ENCODE measurements around the gene COQ4. TPM values are rescaled to one million over a fixed set of nuclear protein-coding genes. Genes with fewer than 3 reads are reported as not detected.

COQ4 gene
- total RNA-seq, 1 donor from 2014 or later: 31.4 TPM

DNA sequence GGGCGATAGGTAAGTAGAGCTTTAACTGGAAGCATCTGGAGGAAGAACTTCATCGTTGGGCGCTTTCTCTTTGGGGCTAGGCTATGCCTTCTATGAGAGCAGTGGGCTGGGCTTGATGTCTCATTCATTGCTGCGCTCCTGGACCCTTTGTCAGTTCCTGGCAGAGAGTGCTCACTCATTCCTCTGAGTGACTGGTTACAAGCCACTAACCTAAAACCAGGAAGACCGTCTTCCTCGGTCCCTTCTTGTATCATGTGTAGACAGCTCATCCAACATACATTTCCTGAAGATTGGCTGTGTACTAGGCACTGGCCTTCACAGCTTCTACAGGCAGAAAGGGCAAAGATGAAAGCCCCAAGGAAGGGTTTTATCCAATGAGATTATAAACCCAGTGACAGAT, 40.1 kb upstream of the COQ4 start:
- no peaks in the 10 kb centered on the region for H3K27me3 Mint-ChIP-seq (ENCODE audit: low read depth, unreplicated experiment)
- peaks cover 3% of the 10 kb centered on the region for H3K79me2 ChIP-seq (ENCODE audit: insufficient read depth, low read length)
- DNase-seq (ENCODE audit: low read depth) (peak; percentile 69), FAIRE-seq (no peak)
- no peak overlapping the region for H3K9ac ChIP-seq (ENCODE audit: low read length)
- no peak overlapping the region for H3K4me3 Mint-ChIP-seq (ENCODE audit: unreplicated experiment)
- TF ChIP-seq, protein P1, sequence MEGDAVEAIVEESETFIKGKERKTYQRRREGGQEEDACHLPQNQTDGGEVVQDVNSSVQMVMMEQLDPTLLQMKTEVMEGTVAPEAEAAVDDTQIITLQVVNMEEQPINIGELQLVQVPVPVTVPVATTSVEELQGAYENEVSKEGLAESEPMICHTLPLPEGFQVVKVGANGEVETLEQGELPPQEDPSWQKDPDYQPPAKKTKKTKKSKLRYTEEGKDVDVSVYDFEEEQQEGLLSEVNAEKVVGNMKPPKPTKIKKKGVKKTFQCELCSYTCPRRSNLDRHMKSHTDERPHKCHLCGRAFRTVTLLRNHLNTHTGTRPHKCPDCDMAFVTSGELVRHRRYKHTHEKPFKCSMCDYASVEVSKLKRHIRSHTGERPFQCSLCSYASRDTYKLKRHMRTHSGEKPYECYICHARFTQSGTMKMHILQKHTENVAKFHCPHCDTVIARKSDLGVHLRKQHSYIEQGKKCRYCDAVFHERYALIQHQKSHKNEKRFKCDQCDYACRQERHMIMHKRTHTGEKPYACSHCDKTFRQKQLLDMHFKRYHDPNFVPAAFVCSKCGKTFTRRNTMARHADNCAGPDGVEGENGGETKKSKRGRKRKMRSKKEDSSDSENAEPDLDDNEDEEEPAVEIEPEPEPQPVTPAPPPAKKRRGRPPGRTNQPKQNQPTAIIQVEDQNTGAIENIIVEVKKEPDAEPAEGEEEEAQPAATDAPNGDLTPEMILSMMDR (IDR thresholded peaks at IDR 0.05; ENCODE audit: insufficient read depth, low read depth, low read length): no peak
- TF ChIP-seq EZH2 (IDR thresholded peaks at IDR 0.05; ENCODE audit: insufficient read depth, low read length): no peak
- no peak overlapping the region for H3K4me3 ChIP-seq (ENCODE audit: insufficient read depth, low read depth, low read length)
- no peaks in the 10 kb centered on the region for H3K9me3 Mint-ChIP-seq (ENCODE audit: unreplicated experiment)
- no peak overlapping the region for H3K27ac Mint-ChIP-seq (ENCODE audit: unreplicated experiment)
- H3K4me2 ChIP-seq (ENCODE audit: low read length): peak overlapping the region; percentile 61
- peaks cover 3% of the 10 kb centered on the region for H3K36me3 ChIP-seq (ENCODE audit: insufficient read depth, low read length)
- peaks cover 6% of the 10 kb centered on the region for H3K36me3 Mint-ChIP-seq (ENCODE audit: low read depth, unreplicated experiment)
- no peak overlapping the region for H2AFZ ChIP-seq (ENCODE audit: low read depth, low read length)
- no peaks in the 10 kb centered on the region for H3K9me3 ChIP-seq (ENCODE audit: insufficient read depth, low read depth, low read length)
- H3K4me1 Mint-ChIP-seq (ENCODE audit: low read depth, unreplicated experiment): peaks cover 4% of the 10 kb centered on the region
- no peaks in the 10 kb centered on the region for H4K20me1 ChIP-seq (ENCODE audit: insufficient read depth, low read length)
- peaks cover 5% of the 10 kb centered on the region for H3K4me1 ChIP-seq (ENCODE audit: insufficient read depth, low read length)
- H3K27ac ChIP-seq (ENCODE audit: low read depth, low read length): peak overlapping the region; percentile 62
- no peaks in the 10 kb centered on the region for H3K27me3 ChIP-seq (ENCODE audit: insufficient read depth, low read length)

DNA sequence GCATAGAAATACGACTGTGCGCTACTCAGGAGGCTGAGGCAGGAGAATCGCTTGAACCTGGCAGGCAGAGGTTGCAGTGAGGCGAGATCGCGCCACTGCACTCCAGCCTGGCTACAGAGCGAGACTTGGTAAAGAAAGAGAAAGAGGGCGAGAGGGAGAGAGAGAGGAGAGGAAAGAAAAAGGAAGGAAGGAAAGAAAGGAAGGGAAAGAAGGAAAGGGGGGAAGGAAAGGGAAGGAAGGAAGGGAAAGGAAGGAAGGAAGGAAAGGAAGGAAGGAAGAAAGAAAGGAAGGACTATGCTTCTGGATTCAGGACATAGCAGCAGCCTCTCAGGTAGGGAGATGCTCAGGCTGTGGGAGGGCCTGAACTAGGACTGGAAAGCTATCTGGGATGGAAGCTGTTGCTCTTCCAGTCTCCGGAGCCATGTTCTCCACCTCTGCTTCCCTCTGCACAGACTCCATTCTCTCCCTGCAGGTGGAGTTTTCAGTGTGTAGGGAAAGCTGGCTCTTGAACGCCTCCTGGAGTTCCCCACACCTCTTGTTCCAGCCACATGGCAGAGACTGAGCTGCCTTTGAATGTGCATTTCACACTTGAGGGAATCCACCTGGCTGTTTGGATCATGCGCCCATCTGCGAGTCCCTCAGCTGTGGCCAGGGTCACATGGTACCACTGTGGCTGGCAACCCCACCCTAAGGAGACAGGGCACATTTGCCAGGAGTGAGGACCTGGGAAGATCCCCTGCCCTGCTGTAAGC, 37.4 kb upstream of the COQ4 start:
- peaks cover 3% of the 10 kb centered on the region for H3K4me1 Mint-ChIP-seq (ENCODE audit: low read depth, unreplicated experiment)

More for the DNA sequence above, 37.4 kb upstream of the COQ4 start:
- Mint-ChIP-seq H3K4me3 (ENCODE audit: unreplicated experiment) (no peak overlapping the region), H3K27ac (ENCODE audit: unreplicated experiment) (no peak overlapping the region), H3K27me3 (ENCODE audit: low read depth, unreplicated experiment) (no peaks in the 10 kb centered on the region), H3K36me3 (ENCODE audit: low read depth, unreplicated experiment) (peaks cover 10% of the 10 kb centered on the region), H3K9me3 (ENCODE audit: unreplicated experiment) (no peaks in the 10 kb centered on the region)
- H3K27me3 ChIP-seq (ENCODE audit: insufficient read depth, low read length): no peaks in the 10 kb centered on the region
- no peaks in the 10 kb centered on the region for H3K79me2 ChIP-seq (ENCODE audit: insufficient read depth, low read length)
- no peaks in the 10 kb centered on the region for H3K9me3 ChIP-seq (ENCODE audit: insufficient read depth, low read depth, low read length)
- peaks cover 3% of the 10 kb centered on the region for H3K36me3 ChIP-seq (ENCODE audit: insufficient read depth, low read length)
- FAIRE-seq: no peak
- no peak for TF ChIP-seq EZH2 (IDR thresholded peaks at IDR 0.05; ENCODE audit: insufficient read depth, low read length)
- TF ChIP-seq, protein P1 (IDR thresholded peaks at IDR 0.05; ENCODE audit: insufficient read depth, low read depth, low read length): no peak
- no peak overlapping the region for H3K4me2 ChIP-seq (ENCODE audit: low read length)
- no peak overlapping the region for H3K27ac ChIP-seq (ENCODE audit: low read depth, low read length)
- H4K20me1 ChIP-seq (ENCODE audit: insufficient read depth, low read length): no peaks in the 10 kb centered on the region
- H2AFZ ChIP-seq (ENCODE audit: low read depth, low read length): no peak overlapping the region
- peaks cover 5% of the 10 kb centered on the region for H3K4me1 ChIP-seq (ENCODE audit: insufficient read depth, low read length)
- DNase-seq (ENCODE audit: low read depth): no peak
- no peak overlapping the region for H3K4me3 ChIP-seq (ENCODE audit: insufficient read depth, low read depth, low read length)
- no peak overlapping the region for H3K9ac ChIP-seq (ENCODE audit: low read length)
